Measurements from ENCODE around the gene SLC16A5. TPM values are rescaled to one million over a fixed set of nuclear protein-coding genes. Genes with fewer than 3 reads are reported as not detected.

SLC16A5 gene
- total and polyA plus RNA-seq, 2 experiments from 2014 or later: 9.9 to 47.1 TPM

DNA sequence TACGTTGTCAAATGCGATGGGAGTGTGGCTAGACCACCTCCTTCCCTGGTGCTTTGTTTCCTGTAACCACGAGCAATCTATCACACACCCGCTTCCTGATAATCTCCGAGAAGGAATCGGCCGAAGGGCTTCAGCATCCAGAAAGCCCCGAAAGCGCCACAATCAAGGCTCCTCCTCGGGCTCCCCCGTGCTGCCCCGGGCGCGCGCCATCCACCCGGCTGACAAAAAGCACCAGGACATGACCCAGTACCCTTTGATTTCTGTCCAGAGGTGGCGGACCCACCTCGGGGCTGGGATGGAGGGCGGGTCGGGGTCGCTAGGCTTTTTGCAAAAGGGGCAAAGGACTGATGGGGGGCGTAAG lies 21.3 kb downstream of the SLC16A5 start:
- no peak overlapping the region for H3K27ac ChIP-seq
- DNase-seq (ENCODE audit: low read depth in 1 of 2, low spot score in 1 of 2): no peak
- H3K27me3 ChIP-seq: no peaks in the 10 kb centered on the region
- peak overlapping the region; percentile 72 for H3K4me3 ChIP-seq
- H3K36me3 ChIP-seq: no peaks in the 10 kb centered on the region
- TF ChIP-seq, protein P1, sequence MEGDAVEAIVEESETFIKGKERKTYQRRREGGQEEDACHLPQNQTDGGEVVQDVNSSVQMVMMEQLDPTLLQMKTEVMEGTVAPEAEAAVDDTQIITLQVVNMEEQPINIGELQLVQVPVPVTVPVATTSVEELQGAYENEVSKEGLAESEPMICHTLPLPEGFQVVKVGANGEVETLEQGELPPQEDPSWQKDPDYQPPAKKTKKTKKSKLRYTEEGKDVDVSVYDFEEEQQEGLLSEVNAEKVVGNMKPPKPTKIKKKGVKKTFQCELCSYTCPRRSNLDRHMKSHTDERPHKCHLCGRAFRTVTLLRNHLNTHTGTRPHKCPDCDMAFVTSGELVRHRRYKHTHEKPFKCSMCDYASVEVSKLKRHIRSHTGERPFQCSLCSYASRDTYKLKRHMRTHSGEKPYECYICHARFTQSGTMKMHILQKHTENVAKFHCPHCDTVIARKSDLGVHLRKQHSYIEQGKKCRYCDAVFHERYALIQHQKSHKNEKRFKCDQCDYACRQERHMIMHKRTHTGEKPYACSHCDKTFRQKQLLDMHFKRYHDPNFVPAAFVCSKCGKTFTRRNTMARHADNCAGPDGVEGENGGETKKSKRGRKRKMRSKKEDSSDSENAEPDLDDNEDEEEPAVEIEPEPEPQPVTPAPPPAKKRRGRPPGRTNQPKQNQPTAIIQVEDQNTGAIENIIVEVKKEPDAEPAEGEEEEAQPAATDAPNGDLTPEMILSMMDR (IDR thresholded peaks at IDR 0.05; ENCODE audit: low read depth, low read length): no peak
- H3K4me1 ChIP-seq (ENCODE audit: low read depth): peaks cover under 1% of the 10 kb centered on the region
- no peaks in the 10 kb centered on the region for H3K9me3 ChIP-seq (ENCODE audit: low read depth)

DNA sequence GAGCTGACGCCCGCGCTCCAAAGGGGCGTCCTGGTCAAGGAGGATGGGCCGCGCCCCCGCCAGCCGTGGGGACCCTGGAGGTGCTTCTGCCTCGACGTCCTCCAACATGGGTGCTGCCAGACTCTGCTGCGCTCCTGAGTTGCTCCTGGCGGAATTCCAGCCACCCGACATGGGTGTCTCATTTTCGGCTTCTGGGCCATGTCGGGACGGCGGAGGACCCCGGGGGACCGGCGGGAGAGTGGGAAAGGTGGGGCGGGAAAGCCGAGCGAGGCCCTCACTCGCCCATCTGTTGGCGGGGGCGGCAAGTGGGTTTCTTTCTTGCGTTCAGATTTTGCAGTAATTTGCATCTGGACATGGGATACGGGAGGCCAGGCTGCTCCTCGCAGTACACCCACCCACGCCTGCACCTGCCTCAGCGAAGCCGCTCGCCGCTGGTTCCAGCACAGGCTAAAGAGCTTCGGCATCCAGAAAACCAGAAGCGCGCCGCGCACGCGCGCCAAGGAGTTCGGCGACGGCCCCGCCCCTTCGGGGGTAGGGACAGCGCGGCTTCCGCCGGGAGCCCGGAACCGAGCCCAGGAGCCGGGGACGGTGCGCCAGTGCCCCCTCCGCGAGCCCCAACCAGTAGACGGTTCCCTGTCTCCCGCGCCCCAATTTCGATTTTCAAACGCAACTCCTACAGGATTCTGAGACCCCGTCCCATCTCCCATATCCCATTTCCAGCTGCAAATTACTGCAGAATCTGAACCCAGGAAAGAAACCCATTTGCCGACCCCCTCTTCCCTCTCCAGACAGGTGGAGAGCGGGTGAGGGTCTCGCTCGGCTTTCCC lies 21.9 kb downstream of the SLC16A5 start, which contains the start of gene ARMC7:
TSS of gene ARMC7 (plus strand) at position 563 of the 827 bp plus-strand sequence. CDS start 320 bp downstream, outside the sequence.
- no peaks in the 10 kb centered on the region for H3K27me3 ChIP-seq
- H3K4me3 ChIP-seq: peak within 1 kb of the TSS; percentile 72
- peak; percentile 82 to 93 for DNase-seq (ENCODE audit: low read depth in 1 of 2, low spot score in 1 of 2)
- no peak within 1 kb of the TSS for H3K27ac ChIP-seq
- no peaks in the 10 kb centered on the region for H3K9me3 ChIP-seq (ENCODE audit: low read depth)
- TF ChIP-seq, protein P1 (IDR thresholded peaks at IDR 0.05; ENCODE audit: low read depth, low read length): no peak
- H3K36me3 ChIP-seq: no peaks in the 10 kb centered on the region
- no peaks in the 10 kb centered on the region for H3K4me1 ChIP-seq (ENCODE audit: low read depth)

DNA sequence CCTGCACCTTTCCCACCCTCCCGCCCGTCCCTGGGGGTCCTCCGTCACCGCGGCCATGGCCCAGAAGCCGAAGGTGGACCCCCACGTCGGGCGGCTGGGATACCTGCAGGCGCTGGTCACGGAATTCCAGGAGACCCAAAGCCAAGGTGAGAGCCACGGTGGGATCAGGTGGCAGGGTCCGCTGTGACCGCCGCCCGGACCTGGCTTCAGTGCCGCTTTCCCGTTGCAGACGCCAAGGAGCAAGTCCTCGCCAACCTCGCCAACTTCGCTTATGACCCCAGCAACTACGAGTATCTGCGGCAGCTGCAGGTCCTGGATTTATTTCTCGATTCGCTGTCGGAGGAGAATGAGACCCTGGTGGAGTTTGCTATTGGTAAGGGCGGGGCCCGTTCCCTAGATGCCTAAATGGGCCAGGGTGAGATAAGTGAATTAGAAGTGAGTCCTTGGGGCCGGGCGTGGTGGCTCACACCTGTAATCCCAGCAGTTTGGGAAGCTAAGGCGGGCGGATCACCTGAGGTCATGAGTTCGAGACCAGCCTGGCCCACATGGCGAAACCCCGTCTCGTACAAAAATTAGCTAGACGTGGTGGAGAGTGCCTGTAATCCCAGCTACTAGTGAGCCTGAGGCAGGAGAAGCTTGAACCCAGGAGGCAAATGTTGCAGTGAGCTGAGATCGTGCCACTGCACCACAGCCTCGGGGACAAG lies 22.6 kb downstream of the SLC16A5 start:
- no peaks in the 10 kb centered on the region for H3K4me1 ChIP-seq (ENCODE audit: low read depth)
- no peaks in the 10 kb centered on the region for H3K27me3 ChIP-seq
- TF ChIP-seq, protein P1 (IDR thresholded peaks at IDR 0.05; ENCODE audit: low read depth, low read length): no peak
- H3K4me3 ChIP-seq: peak overlapping the region; percentile 72
- no peak overlapping the region for H3K27ac ChIP-seq
- no peaks in the 10 kb centered on the region for H3K9me3 ChIP-seq (ENCODE audit: low read depth)
- peaks cover 3% of the 10 kb centered on the region for H3K36me3 ChIP-seq
- DNase-seq (ENCODE audit: low read depth in 1 of 2, low spot score in 1 of 2): peak in 1 of 2 donors; percentile 35

DNA sequence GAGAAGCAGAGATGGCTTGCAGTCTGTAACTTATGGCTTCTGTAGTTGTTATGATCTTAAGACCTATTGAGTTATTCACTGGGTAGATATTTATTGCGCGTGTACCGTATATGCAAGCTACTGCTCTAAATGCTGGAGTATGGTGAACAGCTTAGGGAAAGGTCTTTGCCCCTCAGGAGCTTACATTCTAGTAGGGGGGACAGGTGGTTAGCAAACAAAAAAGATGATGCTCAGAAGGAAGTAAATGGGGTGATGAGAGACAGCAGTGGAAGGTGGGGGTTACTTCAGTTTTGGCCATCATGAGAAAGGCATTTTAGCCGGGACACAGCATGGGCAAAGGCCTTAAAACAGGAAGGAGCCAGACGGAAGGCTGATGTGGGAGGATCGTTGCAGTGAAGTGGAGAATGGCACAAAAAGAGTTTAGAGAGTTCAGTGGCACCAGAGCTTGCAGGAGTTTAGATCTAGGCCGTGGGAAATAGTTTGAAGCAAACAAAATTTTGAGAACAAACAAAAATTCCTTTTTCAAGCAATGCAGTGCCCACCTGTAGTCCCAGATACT lies 24.1 kb downstream of the SLC16A5 start:
- no peak overlapping the region for H3K4me3 ChIP-seq
- DNase-seq (ENCODE audit: low read depth in 1 of 2, low spot score in 1 of 2): no peak

More for the DNA sequence above, 24.1 kb downstream of the SLC16A5 start:
- H3K4me1 ChIP-seq (ENCODE audit: low read depth): no peaks in the 10 kb centered on the region
- no peaks in the 10 kb centered on the region for H3K9me3 ChIP-seq (ENCODE audit: low read depth)
- peaks cover 3% of the 10 kb centered on the region for H3K36me3 ChIP-seq
- TF ChIP-seq, protein P1 (IDR thresholded peaks at IDR 0.05; ENCODE audit: low read depth, low read length): no peak
- no peaks in the 10 kb centered on the region for H3K27me3 ChIP-seq
- no peak overlapping the region for H3K27ac ChIP-seq

All from cardiac muscle cell (in vitro differentiated cells and primary cell).